Neural progenitor cell (in vitro differentiated cells): ENCODE data around the gene GSTA4.

Experiments
- EZH2 ChIP-seq: fragments of 200-600 bp; sonication (generic); IDR thresholded peaks from 2 replicates; pipeline ENCODE4 v1.6.1; 2017; ENCODE audit warnings: antibody characterized with exemption, mild to moderate bottlenecking, moderate library complexity
- EZH2phosphoT487 ChIP-seq: fragments of 200-600 bp; sonication (generic); IDR thresholded peaks from 2 replicates; pipeline ENCODE4 v1.6.1; 2017; ENCODE audit warnings: antibody characterized with exemption
- TF ChIP-seq, protein P1 (sequence below): fragments of 200-600 bp; sonication (generic); IDR thresholded peaks from 2 replicates; pipeline ENCODE4 v1.5.1; 2017; ENCODE audit warnings: antibody characterized with exemption, mild to moderate bottlenecking

DNA sequence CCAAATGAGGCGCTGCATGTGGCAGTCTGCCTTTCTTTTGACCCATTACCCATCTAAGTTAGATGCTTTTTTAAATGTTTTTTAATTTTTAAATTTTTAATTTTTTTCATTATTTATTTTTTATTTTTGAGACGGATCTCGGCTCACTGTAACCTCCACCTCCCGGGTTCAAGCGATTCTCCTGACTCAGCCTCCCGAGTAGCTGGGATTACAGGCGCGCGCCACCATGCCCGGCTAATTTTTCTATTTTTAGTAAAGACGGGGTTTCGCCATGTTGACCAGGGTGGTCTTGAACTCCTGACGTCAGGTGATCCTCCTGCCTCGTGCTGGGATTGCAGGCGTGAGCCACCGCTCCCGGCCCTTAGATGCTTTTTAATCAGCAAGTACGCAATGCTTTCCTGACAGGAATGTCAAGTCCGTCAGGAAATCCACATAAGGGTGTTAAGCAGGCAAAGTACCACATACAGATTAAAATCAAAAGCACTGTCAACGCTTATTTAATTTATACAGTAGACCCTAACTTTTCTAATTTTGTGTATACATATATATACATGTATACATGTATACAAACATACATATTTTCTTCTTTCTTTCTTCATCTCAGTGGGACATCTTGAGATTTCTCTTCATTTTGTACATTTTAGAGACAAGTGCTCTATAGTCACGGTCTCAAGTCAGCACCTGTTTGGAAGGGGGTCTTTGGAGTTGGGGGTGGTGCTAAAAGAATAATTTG, 995 bp upstream of the GSTA4 start:
- TF ChIP-seq, protein P1, sequence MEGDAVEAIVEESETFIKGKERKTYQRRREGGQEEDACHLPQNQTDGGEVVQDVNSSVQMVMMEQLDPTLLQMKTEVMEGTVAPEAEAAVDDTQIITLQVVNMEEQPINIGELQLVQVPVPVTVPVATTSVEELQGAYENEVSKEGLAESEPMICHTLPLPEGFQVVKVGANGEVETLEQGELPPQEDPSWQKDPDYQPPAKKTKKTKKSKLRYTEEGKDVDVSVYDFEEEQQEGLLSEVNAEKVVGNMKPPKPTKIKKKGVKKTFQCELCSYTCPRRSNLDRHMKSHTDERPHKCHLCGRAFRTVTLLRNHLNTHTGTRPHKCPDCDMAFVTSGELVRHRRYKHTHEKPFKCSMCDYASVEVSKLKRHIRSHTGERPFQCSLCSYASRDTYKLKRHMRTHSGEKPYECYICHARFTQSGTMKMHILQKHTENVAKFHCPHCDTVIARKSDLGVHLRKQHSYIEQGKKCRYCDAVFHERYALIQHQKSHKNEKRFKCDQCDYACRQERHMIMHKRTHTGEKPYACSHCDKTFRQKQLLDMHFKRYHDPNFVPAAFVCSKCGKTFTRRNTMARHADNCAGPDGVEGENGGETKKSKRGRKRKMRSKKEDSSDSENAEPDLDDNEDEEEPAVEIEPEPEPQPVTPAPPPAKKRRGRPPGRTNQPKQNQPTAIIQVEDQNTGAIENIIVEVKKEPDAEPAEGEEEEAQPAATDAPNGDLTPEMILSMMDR: no peak
- TF ChIP-seq EZH2 (no peak), EZH2phosphoT487 (no peak)
